GM18511 (cell line): Measurements from ENCODE around the gene VEZT.
"Not testable (repeated sequence)": the region's sequence is repeated elsewhere in the genome, so short reads cannot be mapped to it uniquely, and the experiment has no call there.

Experiments used
- ATAC-seq: cut with Tn5 transposase; IDR thresholded peaks from one replicate; pipeline ENCODE4 v1.9.1; 2021; ENCODE audit warnings: mild to moderate bottlenecking, moderate library complexity; ENCODE audit not compliant: unreplicated experiment

Gene VEZT

GRCh38 chr12:95318071-95318545, 100.5 kb downstream of the VEZT start:
- ATAC-seq: no peak

GRCh38 chr12:95319694-95320331, 102.2 kb downstream of the VEZT start:
- no peak for ATAC-seq

- no peak for ATAC-seq
These were observed 104.1 kb downstream of the VEZT start for GRCh38 chr12:95321516-95322246.

- no peak for ATAC-seq
These were observed 104.7 kb downstream of the VEZT start for GRCh38 chr12:95322326-95322725.

GRCh38 chr12:95323212-95323611, 105.6 kb downstream of the VEZT start:
- ATAC-seq: no peak

- not testable (repeated sequence) for ATAC-seq
These were observed 106.6 kb downstream of the VEZT start for GRCh38 chr12:95324246-95324645.

- no peak for ATAC-seq
These were observed 107.9 kb downstream of the VEZT start for GRCh38 chr12:95325501-95325900.

GRCh38 chr12:95326445-95326844, 108.8 kb downstream of the VEZT start:
- no peak for ATAC-seq

GRCh38 chr12:95326855-95327254, 109.2 kb downstream of the VEZT start:
- ATAC-seq: no peak

- no peak for ATAC-seq
These were observed 111.1 kb downstream of the VEZT start for GRCh38 chr12:95328708-95329107.

- ATAC-seq: no peak
These were observed 118.3 kb downstream of the VEZT start for GRCh38 chr12:95335948-95336347.

GRCh38 chr12:95336387-95337067, 118.9 kb downstream of the VEZT start:
- no peak for ATAC-seq

- no peak for ATAC-seq
These were observed 119.5 kb downstream of the VEZT start for GRCh38 chr12:95337146-95337545.

GRCh38 chr12:95339086-95339788, 121.6 kb downstream of the VEZT start:
- no peak for ATAC-seq

GRCh38 chr12:95342008-95342407, 124.4 kb downstream of the VEZT start:
- no peak for ATAC-seq

GRCh38 chr12:95343461-95344230, 126.0 kb downstream of the VEZT start:
- no peak for ATAC-seq

GRCh38 chr12:95349291-95349690, 131.7 kb downstream of the VEZT start:
- ATAC-seq: no peak

- ATAC-seq: no peak
These were observed 134.1 kb downstream of the VEZT start for GRCh38 chr12:95351748-95352147.
